MM.1S (cell line): ENCODE results near the gene EIF4EBP2.

Source experiments
- DNase-seq: peaks from one replicate; pipeline ENCODE4 v3.0.0-alpha.2; 2015
- H2AFZ ChIP-seq: fragments of 300-600 bp; sonication (generic); 2 replicates; pipeline ENCODE4 v1.6.0; 2016; ENCODE audit warnings: antibody characterized with exemption, low read length
- H3F3A ChIP-seq: fragments of 300-600 bp; sonication (generic); 2 replicates; pipeline ENCODE4 v1.6.1; 2016; ENCODE audit warnings: mild to moderate bottlenecking, antibody characterized with exemption, low read length, moderate library complexity, mixed read lengths; ENCODE audit not compliant: insufficient read depth
- H3K27ac ChIP-seq: fragments of 300-600 bp; sonication (generic); 2 replicates; pipeline ENCODE4 v1.5.1; 2016; ENCODE audit warnings: mild to moderate bottlenecking, low read length
- H3K27me3 ChIP-seq: fragments of 300-600 bp; sonication (generic); replicated peaks from 2 replicates; pipeline ENCODE4 v1.6.0; 2016; ENCODE audit warnings: low read length; ENCODE audit not compliant: insufficient read depth
- H3K36me3 ChIP-seq: fragments of 300-600 bp; sonication (generic); replicated peaks from 2 replicates; pipeline ENCODE4 v1.6.1; 2016; ENCODE audit warnings: mild to moderate bottlenecking, low read length, mixed read lengths; ENCODE audit not compliant: insufficient read depth
- H3K4me1 ChIP-seq: fragments of 300-600 bp; sonication (generic); 2 replicates; pipeline ENCODE4 v1.6.1; 2016; ENCODE audit warnings: low read length, mixed read lengths
- H3K4me2 ChIP-seq: fragments of 300-600 bp; sonication (generic); 2 replicates; pipeline ENCODE4 v1.6.0; 2016; ENCODE audit warnings: low read depth, low read length
- H3K4me3 ChIP-seq: fragments of 300-600 bp; sonication (generic); 2 replicates; pipeline ENCODE4 v1.5.1; 2016; ENCODE audit warnings: low read length, mixed read lengths
- H3K79me2 ChIP-seq: fragments of 300-600 bp; sonication (generic); 2 replicates; pipeline ENCODE4 v1.6.1; 2016; ENCODE audit warnings: mixed run types, low read length, mixed read lengths
- H3K9ac ChIP-seq: fragments of 300-600 bp; sonication (generic); 2 replicates; pipeline ENCODE4 v1.6.1; 2016; ENCODE audit warnings: low read length, mixed read lengths
- H3K9me2 ChIP-seq: fragments of 300-600 bp; sonication (generic); replicated peaks from 2 replicates; pipeline ENCODE4 v1.6.1; 2016; ENCODE audit warnings: mild to moderate bottlenecking, low read length, mixed read lengths; ENCODE audit not compliant: insufficient read depth
- H3K9me3 ChIP-seq: fragments of 300-600 bp; sonication (generic); replicated peaks from 2 replicates; pipeline ENCODE4 v1.6.1; 2016; ENCODE audit warnings: mild to moderate bottlenecking, low read length, mixed read lengths; ENCODE audit not compliant: insufficient read depth
- H4K20me1 ChIP-seq: fragments of 300-600 bp; sonication (generic); 2 replicates; pipeline ENCODE4 v1.6.1; 2016; ENCODE audit warnings: mild to moderate bottlenecking, low read length, moderate library complexity, mixed read lengths; ENCODE audit not compliant: insufficient read depth
- CTCF ChIP-seq: fragments of 300-600 bp; sonication (generic); IDR thresholded peaks from 2 replicates; pipeline ENCODE4 v1.5.1; 2016; ENCODE audit warnings: antibody characterized with exemption, low read length, mixed read lengths
- EZH2 ChIP-seq: fragments of 300-600 bp; sonication (generic); optimal IDR thresholded peaks from 2 replicates; pipeline ENCODE3; 2017; ENCODE audit warnings: low read depth, mild to moderate bottlenecking, antibody characterized with exemption, low read length, mixed read lengths
- EZH2phosphoT487 ChIP-seq: fragments of 300-600 bp; sonication (generic); IDR thresholded peaks from 2 replicates; pipeline ENCODE4 v1.6.1; 2018; ENCODE audit warnings: antibody characterized with exemption, low read length

EIF4EBP2 gene

GRCh38 chr10:70360215-70360614 is 43.7 kb upstream of the EIF4EBP2 start:
- no peak for DNase-seq
- Histone ChIP-seq H3K4me2 (no peak overlapping the region), H3K27ac (no peak overlapping the region), H3K4me3 (no peak overlapping the region), H3K4me1 (peaks cover 7% of the 10 kb centered on the region), H3K27me3 (no peaks in the 10 kb centered on the region), H3F3A (no peaks in the 10 kb centered on the region), H4K20me1 (no peaks in the 10 kb centered on the region), H3K79me2 (peaks cover 6% of the 10 kb centered on the region), H3K9me2 (no peaks in the 10 kb centered on the region), H3K9ac (no peak overlapping the region), H3K9me3 (no peaks in the 10 kb centered on the region), H3K36me3 (no peaks in the 10 kb centered on the region), H2AFZ (no peak overlapping the region)
- no peak for TF ChIP-seq EZH2phosphoT487
- no peak for TF ChIP-seq CTCF
- no peak for TF ChIP-seq EZH2

- no peaks in the 10 kb centered on the region for H3K27me3 ChIP-seq
- no peaks in the 10 kb centered on the region for H3K36me3 ChIP-seq
- no peak overlapping the region for H3K27ac ChIP-seq
- no peaks in the 10 kb centered on the region for H3K9me2 ChIP-seq
- H3K9me3 ChIP-seq, result no peaks in the 10 kb centered on the region
- H3K4me2 ChIP-seq, result no peak overlapping the region
- peaks cover 7% of the 10 kb centered on the region for H3K4me1 ChIP-seq
- no peaks in the 10 kb centered on the region for H4K20me1 ChIP-seq
- peaks cover 6% of the 10 kb centered on the region for H3K79me2 ChIP-seq
- no peak overlapping the region for H3K9ac ChIP-seq
- no peaks in the 10 kb centered on the region for H3F3A ChIP-seq
- H2AFZ ChIP-seq, result no peak overlapping the region
- H3K4me3 ChIP-seq, result no peak overlapping the region
- DNase-seq, result no peak
- no peak for TF ChIP-seq EZH2phosphoT487
- no peak for TF ChIP-seq EZH2
- no peak for TF ChIP-seq CTCF
Measured at GRCh38 chr10:70362328-70362727, 41.6 kb upstream of the EIF4EBP2 start.

GRCh38 chr10:70363292-70363691 is 40.7 kb upstream of the EIF4EBP2 start:
- no peak overlapping the region for H3K27ac ChIP-seq
- no peak overlapping the region for H3K4me3 ChIP-seq
- H3K27me3 ChIP-seq, result no peaks in the 10 kb centered on the region
- H2AFZ ChIP-seq, result no peak overlapping the region
- H3K9ac ChIP-seq, result no peak overlapping the region
- H3K9me3 ChIP-seq, result no peaks in the 10 kb centered on the region
- no peaks in the 10 kb centered on the region for H3F3A ChIP-seq
- no peaks in the 10 kb centered on the region for H3K9me2 ChIP-seq
- no peak overlapping the region for H3K4me2 ChIP-seq
- peaks cover 6% of the 10 kb centered on the region for H3K79me2 ChIP-seq
- H3K36me3 ChIP-seq, result no peaks in the 10 kb centered on the region
- H3K4me1 ChIP-seq, result peaks cover 7% of the 10 kb centered on the region
- no peak for DNase-seq
- TF ChIP-seq EZH2, result no peak
- no peak for TF ChIP-seq CTCF
- no peak for TF ChIP-seq EZH2phosphoT487
- H4K20me1 ChIP-seq, result no peaks in the 10 kb centered on the region
